Suprapubic skin (tissue), 4 donors: ENCODE results near the gene SWI5. TPM values are rescaled to one million over a fixed set of nuclear protein-coding genes. Genes with fewer than 3 reads are reported as not detected.

Experiments used
- DNase-seq, 2 donors: peaks; one replicate each; pipeline ENCODE4 v3.0.0-alpha.2; 2019; ENCODE audit warnings: low spot score in 2 of 2
- H3K27ac ChIP-seq: fragments of 200-600 bp; sonication (generic); one replicate; pipeline ENCODE4 v1.5.1; 2019
- H3K27me3 ChIP-seq: fragments of 200-600 bp; sonication (generic); one replicate; pipeline ENCODE4 v1.5.1; 2019
- H3K36me3 ChIP-seq: fragments of 200-600 bp; sonication (generic); one replicate; pipeline ENCODE4 v1.5.1; 2019
- H3K4me1 ChIP-seq: fragments of 200-600 bp; sonication (generic); one replicate; pipeline ENCODE4 v1.5.1; 2019
- H3K4me3 ChIP-seq: fragments of 200-600 bp; sonication (generic); one replicate; pipeline ENCODE4 v1.5.1; 2019; ENCODE audit warnings: mild to moderate bottlenecking
- H3K9me3 ChIP-seq: fragments of 200-600 bp; sonication (generic); one replicate; pipeline ENCODE4 v1.5.1; 2019
- CTCF ChIP-seq, 2 donors: fragments of 200-600 bp in 1 of 2; fragments of 450-650 bp in 1 of 2; sonication (generic) in 1 of 2; IDR thresholded peaks; one replicate each; pipeline ENCODE4 v1.5.1; 2016 to 2019; ENCODE audit warnings: antibody characterized with exemption in 2 of 2, mild to moderate bottlenecking in 1 of 2, moderate library complexity in 1 of 2
- EP300 ChIP-seq: sonication (generic); formaldehyde crosslinking; IDR thresholded peaks from one replicate; pipeline ENCODE4 v1.6.1; 2017; ENCODE audit warnings: antibody characterized with exemption
- POLR2A ChIP-seq, 2 donors: fragments of 450-650 bp; IDR thresholded peaks; one replicate each; pipeline ENCODE4 v1.6.1; 2017; ENCODE audit warnings: antibody characterized with exemption in 2 of 2, mild to moderate bottlenecking in 2 of 2, moderate library complexity in 2 of 2
- POLR2AphosphoS5 ChIP-seq, 3 donors: sonication (generic); formaldehyde crosslinking; IDR thresholded peaks; one replicate each; pipeline ENCODE4 v1.6.1; 2017; ENCODE audit warnings: antibody characterized with exemption in 3 of 3
- WGBS: methylation state at CpG from one replicate; pipeline ENCODE4 v1.1.5; 2018; 5-methylcytosine and 5-hydroxymethylcytosine counted together
- total RNA-seq, 4 donors: library from RNA; depleted of rRNA; stranded (reverse); fragments of >200 nt; gene quantifications; one replicate each; pipeline ENCODE4 v1.1.0, GENCODE V29; 2016

The SWI5 gene
- total RNA-seq, 4 donors from 2014 or later: 21.1 to 35.3 (median 22.2) TPM

GRCh38 chr9:128282500-128282899, 6.4 kb downstream of the SWI5 start:
- no peaks in the 10 kb centered on the region for H3K27me3 ChIP-seq
- H3K27ac ChIP-seq: no peak overlapping the region
- no peak overlapping the region for H3K4me3 ChIP-seq
- 98% methylated on average over 6 of the region's 6 CpGs for WGBS
- H3K4me1 ChIP-seq: peaks cover 5% of the 10 kb centered on the region
- no peaks in the 10 kb centered on the region for H3K9me3 ChIP-seq
- no peak for TF ChIP-seq EP300
- TF ChIP-seq CTCF (IDR thresholded peaks at IDR 0.05): no peak
- no peak for TF ChIP-seq POLR2AphosphoS5 (IDR thresholded peaks at IDR 0.05)
- no peak for TF ChIP-seq POLR2A (IDR thresholded peaks at IDR 0.05)
- H3K36me3 ChIP-seq: peaks cover 23% of the 10 kb centered on the region
- DNase-seq: no peak

GRCh38 chr9:128285033-128285784, 9.1 kb downstream of the SWI5 start:
- H3K27ac ChIP-seq: no peak overlapping the region
- no peak overlapping the region for H3K4me3 ChIP-seq
- peaks cover 42% of the 10 kb centered on the region for H3K36me3 ChIP-seq
- WGBS: 90% methylated on average over 10 of the region's 12 CpGs
- H3K9me3 ChIP-seq: no peaks in the 10 kb centered on the region
- TF ChIP-seq CTCF (IDR thresholded peaks at IDR 0.05): no peak
- no peak for TF ChIP-seq POLR2AphosphoS5 (IDR thresholded peaks at IDR 0.05)
- TF ChIP-seq POLR2A (IDR thresholded peaks at IDR 0.05): no peak
- TF ChIP-seq EP300: no peak
- DNase-seq: no peak
- no peaks in the 10 kb centered on the region for H3K4me1 ChIP-seq
- H3K27me3 ChIP-seq: no peaks in the 10 kb centered on the region

GRCh38 chr9:128286440-128286839, 10.4 kb downstream of the SWI5 start:
- H3K27ac ChIP-seq: no peak overlapping the region
- H3K36me3 ChIP-seq: peaks cover 42% of the 10 kb centered on the region
- H3K4me3 ChIP-seq: no peak overlapping the region
- no peaks in the 10 kb centered on the region for H3K4me1 ChIP-seq
- WGBS: 69% methylated on average over 6 of the region's 6 CpGs
- H3K27me3 ChIP-seq: no peaks in the 10 kb centered on the region
- TF ChIP-seq EP300: no peak
- TF ChIP-seq CTCF (IDR thresholded peaks at IDR 0.05): no peak
- TF ChIP-seq POLR2AphosphoS5 (IDR thresholded peaks at IDR 0.05): no peak
- TF ChIP-seq POLR2A (IDR thresholded peaks at IDR 0.05): no peak
- H3K9me3 ChIP-seq: no peaks in the 10 kb centered on the region
- DNase-seq: no peak

- H3K9me3 ChIP-seq: no peaks in the 10 kb centered on the region
- DNase-seq: no peak
- H3K27me3 ChIP-seq: no peaks in the 10 kb centered on the region
- 80% methylated on average over 11 of the region's 11 CpGs for WGBS
- H3K27ac ChIP-seq: no peak overlapping the region
- H3K4me3 ChIP-seq: no peak overlapping the region
- TF ChIP-seq EP300 (no peak), POLR2A (IDR thresholded peaks at IDR 0.05) (no peak), POLR2AphosphoS5 (IDR thresholded peaks at IDR 0.05) (no peak), CTCF (IDR thresholded peaks at IDR 0.05) (no peak)
- peaks cover 42% of the 10 kb centered on the region for H3K36me3 ChIP-seq
- H3K4me1 ChIP-seq: no peaks in the 10 kb centered on the region
These were observed 12.4 kb downstream of the SWI5 start for GRCh38 chr9:128288273-128289004.

GRCh38 chr9:128292009-128292408, 15.9 kb downstream of the SWI5 start:
- no peaks in the 10 kb centered on the region for H3K9me3 ChIP-seq
- TF ChIP-seq EP300 (no peak), CTCF (IDR thresholded peaks at IDR 0.05) (no peak), POLR2AphosphoS5 (IDR thresholded peaks at IDR 0.05) (no peak), POLR2A (IDR thresholded peaks at IDR 0.05) (no peak)
- no peaks in the 10 kb centered on the region for H3K27me3 ChIP-seq
- no peak for DNase-seq
- no peak overlapping the region for H3K4me3 ChIP-seq
- H3K27ac ChIP-seq: no peak overlapping the region
- 87% methylated on average over 3 of the region's 3 CpGs for WGBS
- H3K36me3 ChIP-seq: peaks cover 20% of the 10 kb centered on the region
- peaks cover 4% of the 10 kb centered on the region for H3K4me1 ChIP-seq
